ENCODE results near the gene ZNF407.

DNA sequence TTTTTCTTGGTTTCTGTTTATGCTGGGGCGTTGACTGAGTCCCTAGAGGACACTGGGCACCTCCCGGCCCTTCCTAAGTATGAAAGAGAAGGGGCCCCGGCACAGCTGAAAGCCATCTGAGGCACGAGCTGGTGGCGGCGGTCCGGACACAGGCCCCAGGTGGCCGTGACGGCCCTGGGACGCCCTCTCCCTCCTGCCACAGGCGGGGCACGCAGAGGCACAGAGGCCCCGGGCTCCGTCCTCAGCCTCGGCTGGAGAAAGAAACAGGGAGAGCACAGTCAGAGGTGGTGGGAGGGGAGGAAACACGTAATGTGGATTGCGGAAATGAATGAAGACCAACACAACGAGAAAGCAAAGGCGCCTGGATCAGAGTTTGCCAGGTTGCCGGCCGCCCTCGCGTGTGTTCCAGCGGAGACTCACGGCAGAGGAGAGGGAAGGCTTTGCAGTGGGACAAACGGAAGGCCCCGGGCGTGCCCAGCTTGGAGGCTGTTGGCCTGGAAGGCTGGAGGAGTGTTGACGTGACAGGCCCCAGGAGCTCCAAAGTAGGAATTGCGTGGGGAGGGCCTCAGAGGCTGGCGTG, 492.2 kb downstream of the ZNF407 start:
- no peak for TF ChIP-seq SUZ12 (IDR thresholded peaks at IDR 0.05; ENCODE audit: extremely low read depth, insufficient read depth, insufficient read length)
- TF ChIP-seq YY1 (IDR thresholded peaks at IDR 0.05; ENCODE audit: insufficient read depth, insufficient read length) = no peak

Data from NT2/D1 (cell line).